SK-N-SH (cell line): ENCODE results near the gene SUFU. TPM values are rescaled to one million over a fixed set of nuclear protein-coding genes. Genes with fewer than 3 reads are reported as not detected.

ENCODE experiments used
- CTCF ChIA-PET: fragments of 300-600, 350-600 bp; formaldehyde crosslinking; extraction: SDS; loops from one replicate; lab custom pipeline; 2021; lab: Yijun Ruan, JAX
- POLR2A ChIA-PET: fragments of 350-600 bp; sonication (Branson Sonifier 250); formaldehyde crosslinking; extraction: SDS; loops from one replicate; lab custom pipeline; 2020; ENCODE audit warnings: antibody characterized with exemption, inconsistent platforms; lab: Yijun Ruan, JAX
- DNase-seq: peaks from one replicate; pipeline ENCODE4 v3.0.0; 2012
- H2AFZ ChIP-seq: fragments of 200-600 bp; sonication (generic); 2 replicates; pipeline ENCODE4 v1.8.1; 2016; ENCODE audit warnings: antibody characterized with exemption, mild to moderate bottlenecking, low read depth
- H3F3A ChIP-seq: fragments of 200-600 bp; sonication (generic); replicated peaks from 2 replicates; pipeline ENCODE3; 2016; ENCODE audit warnings: antibody characterized with exemption, mild to moderate bottlenecking; ENCODE audit not compliant: insufficient read depth
- H3K27ac ChIP-seq, 2 experiments: fragments of 200-500 bp in 1 of 2; fragments of 200-600 bp in 1 of 2; sonication (Bioruptor generic) in 1 of 2; sonication (generic), shearing (Covaris generic) in 1 of 2; 2 replicates each; pipeline versions ENCODE4 v1.5.1 to v1.6.1; 2014 to 2016; ENCODE audit warnings: low read depth in 2 of 2, inconsistent platforms in 1 of 2, low read length in 1 of 2, mild to moderate bottlenecking in 1 of 2, mixed read lengths in 1 of 2
- H3K27me3 ChIP-seq: fragments of 200-600 bp; sonication (generic), shearing (Covaris generic); 2 replicates; pipeline ENCODE4 v1.6.1; 2016; ENCODE audit warnings: mixed run types; ENCODE audit not compliant: insufficient read depth
- H3K36me3 ChIP-seq, 2 experiments: fragments of 200-500 bp in 1 of 2; fragments of 200-600 bp in 1 of 2; sonication (Bioruptor generic) in 1 of 2; sonication (generic) in 1 of 2; replicated peaks in 1 of 2; 2 replicates each; pipeline versions ENCODE3 to v1.5.1; 2014 to 2016; ENCODE audit warnings: low read length in 1 of 2, mild to moderate bottlenecking in 1 of 2; ENCODE audit not compliant: insufficient read depth in 2 of 2, control insufficient read depth in 1 of 2
- H3K4me1 ChIP-seq, 2 experiments: fragments of 200-500 bp in 1 of 2; fragments of 200-600 bp in 1 of 2; sonication (Bioruptor generic) in 1 of 2; sonication (generic), shearing (Covaris generic) in 1 of 2; 2 replicates each; pipeline versions ENCODE4 v1.5.1 to v1.6.1; 2014 to 2016; ENCODE audit warnings: low read depth in 1 of 2, low read length in 1 of 2, mixed run types in 1 of 2; ENCODE audit not compliant: insufficient read depth in 2 of 2, control insufficient read depth in 1 of 2
- H3K4me2 ChIP-seq: fragments of 200-600 bp; sonication (generic), shearing (Covaris generic); 2 replicates; pipeline ENCODE4 v1.6.1; 2017; ENCODE audit warnings: mixed run types
- H3K4me3 ChIP-seq, 2 experiments: fragments of 200-500 bp in 1 of 2; fragments of 200-600 bp in 1 of 2; sonication (Bioruptor generic) in 1 of 2; sonication (generic), shearing (Covaris generic) in 1 of 2; 2 replicates each; pipeline versions ENCODE4 v1.5.1 to v1.8.1; 2014 to 2016; ENCODE audit warnings: low read depth in 2 of 2, inconsistent platforms in 1 of 2, low read length in 1 of 2, mild to moderate bottlenecking in 1 of 2, mixed read lengths in 1 of 2, moderate library complexity in 1 of 2
- H3K79me2 ChIP-seq: fragments of 200-600 bp; sonication (generic); 2 replicates; pipeline ENCODE4 v1.8.1; 2017; ENCODE audit warnings: mild to moderate bottlenecking; ENCODE audit not compliant: insufficient read depth
- H3K9ac ChIP-seq: fragments of 200-600 bp; sonication (generic); 2 replicates; pipeline ENCODE4 v1.6.1; 2017; ENCODE audit warnings: mixed run types
- H3K9me2 ChIP-seq: fragments of 200-600 bp; sonication (generic); 2 replicates; pipeline ENCODE4 v1.6.1; 2017; ENCODE audit warnings: mixed run types
- H3K9me3 ChIP-seq: fragments of 200-600 bp; sonication (generic); 2 replicates; pipeline ENCODE4 v1.6.1; 2017; ENCODE audit warnings: mixed run types, mild to moderate bottlenecking, moderate library complexity
- H4K20me1 ChIP-seq: fragments of 200-600 bp; sonication (generic); 2 replicates; pipeline ENCODE4 v1.6.1; 2017; ENCODE audit warnings: mild to moderate bottlenecking, mixed run types; ENCODE audit not compliant: insufficient read depth
- CHD2 ChIP-seq: fragments of 150-350 bp; IDR thresholded peaks from 2 replicates; pipeline ENCODE4 v1.6.1; 2018; ENCODE audit warnings: low read length; ENCODE audit not compliant: partially characterized antibody
- ELF1 ChIP-seq: IDR thresholded peaks from 2 replicates; pipeline ENCODE4 v1.4.0; 2012
- EP300 ChIP-seq, 2 experiments: IDR thresholded peaks; 2 replicates each; pipeline versions ENCODE4 v1.4.0 to v1.6.1; 2012; ENCODE audit warnings: borderline replicate concordance in 1 of 2, low read depth in 1 of 2, low read length in 1 of 2
- FOXJ3 ChIP-seq: sonication (generic); formaldehyde crosslinking; IDR thresholded peaks from 2 replicates; pipeline ENCODE4 v1.5.1; 2020; ENCODE audit warnings: mild to moderate bottlenecking, missing genetic modification reagents
- MXI1 ChIP-seq: IDR thresholded peaks from 2 replicates; pipeline ENCODE4 v1.6.1; 2012; ENCODE audit warnings: mild to moderate bottlenecking, low read depth, low read length, improper control_type of control experiment
- SIN3A ChIP-seq: IDR thresholded peaks from 2 replicates; pipeline ENCODE4 v1.6.1; 2012; ENCODE audit warnings: low read depth, mild to moderate bottlenecking, low read length, moderate library complexity, borderline replicate concordance
- TAF1 ChIP-seq: IDR thresholded peaks from 2 replicates; pipeline ENCODE4 v1.6.1; 2012; ENCODE audit warnings: low read depth, mild to moderate bottlenecking, low read length, moderate library complexity, borderline replicate concordance
- WGBS: methylation state at CpG from one replicate; pipeline ENCODE4 v1.1.6; 2017; ENCODE audit warnings: low lambda C conversion rate; 5-methylcytosine and 5-hydroxymethylcytosine counted together
- polyA plus RNA-seq, 3 experiments: library from polyadenylated mRNA; depleted of rRNA; stranded (reverse); fragments of >200 nt; gene quantifications; 2 replicates each; pipeline ENCODE4 v1.2.3, GENCODE V29; 2012
- TF ChIP-seq, protein P1 (sequence below): fragments of 150-350 bp; IDR thresholded peaks from 2 replicates; pipeline ENCODE4 v1.6.1; 2016; ENCODE audit warnings: mild to moderate bottlenecking, low read depth, low read length
- TF ChIP-seq, protein P2 (sequence below): IDR thresholded peaks from 2 replicates; pipeline ENCODE4; 2012
- TF ChIP-seq, protein P3 (sequence below): fragments of 150-350 bp; IDR thresholded peaks from 2 replicates; pipeline ENCODE4 v1.6.1; 2017; ENCODE audit warnings: antibody characterized with exemption, low read length, low read depth, borderline replicate concordance
- TF ChIP-seq, protein P4 (sequence below): IDR thresholded peaks from 2 replicates; pipeline ENCODE4 v1.6.1; 2012; ENCODE audit warnings: mild to moderate bottlenecking, low read depth, low read length, moderate library complexity

The SUFU gene
- polyA plus RNA-seq, 1 of the 3 experiments (the other 2 are of a cell fraction) = 5.7 TPM

DNA sequence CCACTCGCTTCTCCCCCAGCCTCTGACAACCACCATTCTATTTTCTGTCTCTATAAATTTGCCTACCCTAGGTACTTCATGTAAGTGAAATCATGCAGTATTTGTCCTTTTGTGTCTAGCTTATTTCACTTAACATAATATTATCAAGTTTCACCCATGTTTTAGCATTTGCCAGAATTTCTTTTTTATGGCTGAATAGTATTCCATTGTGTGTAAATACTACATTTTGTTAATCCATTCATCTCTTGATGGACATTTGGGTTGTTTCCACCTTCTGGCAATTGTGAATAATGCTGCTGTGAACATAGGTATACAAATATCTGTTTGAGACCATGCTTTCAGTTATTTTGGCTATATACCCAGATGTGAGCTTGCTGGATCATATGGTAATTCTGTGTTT, 83.1 kb downstream of the SUFU start:
- Histone ChIP-seq H3K9me2 (no peaks in the 10 kb centered on the region), H3K27me3 (no peaks in the 10 kb centered on the region), H3K4me1 (no peaks in the 10 kb centered on the region; a peak in 1 of 4 replicates), H3K9me3 (no peaks in the 10 kb centered on the region), H3K27ac (no peak overlapping the region), H3K9ac (no peak overlapping the region), H4K20me1 (no peaks in the 10 kb centered on the region), H3K4me3 (no peak overlapping the region), H3F3A (peaks cover 9% of the 10 kb centered on the region), H3K36me3 (no peaks in the 10 kb centered on the region), H2AFZ (no peak overlapping the region), H3K79me2 (0 out of 2 replicates have a peak, but pooled peaks cover 3% of the 10 kb centered on the region), H3K4me2 (no peak overlapping the region)
- TF ChIP-seq SIN3A = no peak
- no peak for DNase-seq
- ChIA-PET CTCF (interaction anchor here (1.2 to 1.9 kb wide), 3 partner anchors 9 to 164 kb away, joined by 3 to 8 read pairs (median 4); no protein-coding TSS in a partner anchor), POLR2A (no interaction called here)
- WGBS = 91% methylated on average over 1 of the region's 1 CpG

DNA sequence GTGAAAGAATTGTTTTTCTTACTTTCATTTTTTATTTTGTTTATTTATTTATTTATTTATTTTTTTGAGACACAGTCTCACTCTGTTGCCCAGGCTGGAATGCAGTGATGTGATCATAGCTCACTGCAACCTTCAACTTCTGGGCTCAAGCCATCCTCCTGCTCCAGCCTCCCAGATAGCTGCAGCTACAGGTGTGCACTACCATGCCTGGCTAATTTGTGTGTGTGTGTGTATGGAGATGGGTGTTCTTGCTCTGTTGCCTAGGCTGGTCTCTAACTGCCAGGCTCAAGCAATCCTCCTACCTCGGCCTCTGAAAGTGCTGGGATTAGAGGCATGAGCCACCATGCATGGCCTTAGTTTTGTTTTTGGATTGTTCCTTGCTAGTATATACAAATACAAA, 85.1 kb downstream of the SUFU start:
- Histone ChIP-seq H3K36me3 (peaks cover 0 to under 1% of the 10 kb centered on the region in 2 experiments), H2AFZ (no peak overlapping the region), H3K27ac (no peak overlapping the region), H3K79me2 (0 out of 2 replicates have a peak, but pooled peaks cover 3% of the 10 kb centered on the region), H4K20me1 (no peaks in the 10 kb centered on the region), H3F3A (no peaks in the 10 kb centered on the region), H3K27me3 (no peaks in the 10 kb centered on the region), H3K4me3 (no peak overlapping the region), H3K9me2 (no peaks in the 10 kb centered on the region), H3K4me2 (no peak overlapping the region), H3K9ac (no peak overlapping the region), H3K4me1 (peaks cover 3 to 5% of the 10 kb centered on the region in 2 experiments; a peak in 2 of 4 replicates)
- CTCF ChIA-PET = interaction anchor here (1.6 kb wide), 1 partner anchor 110 kb away, joined by 6 read pairs; no protein-coding TSS in a partner anchor
- WGBS = 100% methylated on average over 1 of the region's 1 CpG
- no peak for DNase-seq
- TF ChIP-seq CHD2 (no peak), EP300 (IDR thresholded peaks at IDR 0.05; ENCODE audit: borderline replicate concordance in 1 of 2, low read depth in 1 of 2, low read length in 1 of 2) (no peak), MXI1 (no peak), SIN3A (no peak), ELF1 (no peak), FOXJ3 (no peak), TAF1 (no peak)
- TF ChIP-seq, protein P1, sequence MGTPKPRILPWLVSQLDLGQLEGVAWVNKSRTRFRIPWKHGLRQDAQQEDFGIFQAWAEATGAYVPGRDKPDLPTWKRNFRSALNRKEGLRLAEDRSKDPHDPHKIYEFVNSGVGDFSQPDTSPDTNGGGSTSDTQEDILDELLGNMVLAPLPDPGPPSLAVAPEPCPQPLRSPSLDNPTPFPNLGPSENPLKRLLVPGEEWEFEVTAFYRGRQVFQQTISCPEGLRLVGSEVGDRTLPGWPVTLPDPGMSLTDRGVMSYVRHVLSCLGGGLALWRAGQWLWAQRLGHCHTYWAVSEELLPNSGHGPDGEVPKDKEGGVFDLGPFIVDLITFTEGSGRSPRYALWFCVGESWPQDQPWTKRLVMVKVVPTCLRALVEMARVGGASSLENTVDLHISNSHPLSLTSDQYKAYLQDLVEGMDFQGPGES = no peak
- TF ChIP-seq, protein P2, sequence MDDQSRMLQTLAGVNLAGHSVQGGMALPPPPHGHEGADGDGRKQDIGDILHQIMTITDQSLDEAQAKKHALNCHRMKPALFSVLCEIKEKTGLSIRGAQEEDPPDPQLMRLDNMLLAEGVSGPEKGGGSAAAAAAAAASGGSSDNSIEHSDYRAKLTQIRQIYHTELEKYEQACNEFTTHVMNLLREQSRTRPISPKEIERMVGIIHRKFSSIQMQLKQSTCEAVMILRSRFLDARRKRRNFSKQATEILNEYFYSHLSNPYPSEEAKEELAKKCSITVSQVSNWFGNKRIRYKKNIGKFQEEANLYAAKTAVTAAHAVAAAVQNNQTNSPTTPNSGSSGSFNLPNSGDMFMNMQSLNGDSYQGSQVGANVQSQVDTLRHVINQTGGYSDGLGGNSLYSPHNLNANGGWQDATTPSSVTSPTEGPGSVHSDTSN = no peak
- TF ChIP-seq, protein P3, sequence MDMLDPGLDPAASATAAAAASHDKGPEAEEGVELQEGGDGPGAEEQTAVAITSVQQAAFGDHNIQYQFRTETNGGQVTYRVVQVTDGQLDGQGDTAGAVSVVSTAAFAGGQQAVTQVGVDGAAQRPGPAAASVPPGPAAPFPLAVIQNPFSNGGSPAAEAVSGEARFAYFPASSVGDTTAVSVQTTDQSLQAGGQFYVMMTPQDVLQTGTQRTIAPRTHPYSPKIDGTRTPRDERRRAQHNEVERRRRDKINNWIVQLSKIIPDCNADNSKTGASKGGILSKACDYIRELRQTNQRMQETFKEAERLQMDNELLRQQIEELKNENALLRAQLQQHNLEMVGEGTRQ = no peak
- TF ChIP-seq, protein P4, sequence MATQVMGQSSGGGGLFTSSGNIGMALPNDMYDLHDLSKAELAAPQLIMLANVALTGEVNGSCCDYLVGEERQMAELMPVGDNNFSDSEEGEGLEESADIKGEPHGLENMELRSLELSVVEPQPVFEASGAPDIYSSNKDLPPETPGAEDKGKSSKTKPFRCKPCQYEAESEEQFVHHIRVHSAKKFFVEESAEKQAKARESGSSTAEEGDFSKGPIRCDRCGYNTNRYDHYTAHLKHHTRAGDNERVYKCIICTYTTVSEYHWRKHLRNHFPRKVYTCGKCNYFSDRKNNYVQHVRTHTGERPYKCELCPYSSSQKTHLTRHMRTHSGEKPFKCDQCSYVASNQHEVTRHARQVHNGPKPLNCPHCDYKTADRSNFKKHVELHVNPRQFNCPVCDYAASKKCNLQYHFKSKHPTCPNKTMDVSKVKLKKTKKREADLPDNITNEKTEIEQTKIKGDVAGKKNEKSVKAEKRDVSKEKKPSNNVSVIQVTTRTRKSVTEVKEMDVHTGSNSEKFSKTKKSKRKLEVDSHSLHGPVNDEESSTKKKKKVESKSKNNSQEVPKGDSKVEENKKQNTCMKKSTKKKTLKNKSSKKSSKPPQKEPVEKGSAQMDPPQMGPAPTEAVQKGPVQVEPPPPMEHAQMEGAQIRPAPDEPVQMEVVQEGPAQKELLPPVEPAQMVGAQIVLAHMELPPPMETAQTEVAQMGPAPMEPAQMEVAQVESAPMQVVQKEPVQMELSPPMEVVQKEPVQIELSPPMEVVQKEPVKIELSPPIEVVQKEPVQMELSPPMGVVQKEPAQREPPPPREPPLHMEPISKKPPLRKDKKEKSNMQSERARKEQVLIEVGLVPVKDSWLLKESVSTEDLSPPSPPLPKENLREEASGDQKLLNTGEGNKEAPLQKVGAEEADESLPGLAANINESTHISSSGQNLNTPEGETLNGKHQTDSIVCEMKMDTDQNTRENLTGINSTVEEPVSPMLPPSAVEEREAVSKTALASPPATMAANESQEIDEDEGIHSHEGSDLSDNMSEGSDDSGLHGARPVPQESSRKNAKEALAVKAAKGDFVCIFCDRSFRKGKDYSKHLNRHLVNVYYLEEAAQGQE = no peak
- TF ChIP-seq, all 33 proteins: peak for 0
- POLR2A ChIA-PET = no interaction called here
- no peaks in the 10 kb centered on the region for H3K9me3 ChIP-seq
